ENCODE measurements around the gene BLOC1S1. TPM values are rescaled to one million over a fixed set of nuclear protein-coding genes. Genes with fewer than 3 reads are reported as not detected.

Gene BLOC1S1
- total and polyA plus RNA-seq, 7 donors, result 127 to 260 (median 185) TPM

GRCh38 chr12:55728186-55728938 lies 12.5 kb downstream of the BLOC1S1 start:
- no peaks in the 10 kb centered on the region for H3K9me3 ChIP-seq
- DNase-seq (peak; percentile 85 to 91), ATAC-seq (peak; percentile 22 to 51 (median 40))
- TF ChIP-seq CTCF (IDR thresholded peaks at IDR 0.05), result no peak
- H3K36me3 ChIP-seq (ENCODE audit: insufficient read depth in 1 of 2, low read depth in 1 of 2), result peaks cover 7 to 47% of the 10 kb centered on the region in 2 donors
- peaks cover 56% of the 10 kb centered on the region for H3K4me1 ChIP-seq
- H3K4me3 ChIP-seq, result peak overlapping the region; percentile 98
- intact Hi-C loops (cut with DNase I), result loop anchor here in 1 of 2 donors (2.0 kb wide), 1 partner anchor 24 kb away; no protein-coding TSS in a partner anchor
- 0% methylated on average over 40 to 61 of the region's 61 CpGs for WGBS, 3 donors
- peak overlapping the region; percentile 94 for H3K27ac ChIP-seq
- no peaks in the 10 kb centered on the region for H3K27me3 ChIP-seq (ENCODE audit: insufficient read depth in 3 of 3, low read length in 2 of 3)

GRCh38 chr12:55728939-55729818 lies 13.3 kb downstream of the BLOC1S1 start, which contains the start of gene CD63:
CD63 (minus strand) TSS chr12:55729009; CDS start chr12:55728341, 668 bp downstream.
- WGBS, 3 donors, result 0 to 1% (median 0%) methylated on average over 34 to 61 of the region's 61 CpGs
- Histone ChIP-seq H3K4me3 (peak within 1 kb of the TSS; percentile 98), H3K27ac (peak within 1 kb of the TSS; percentile 94), H3K4me1 (peaks cover 47% of the 10 kb centered on the region), H3K27me3 (ENCODE audit: insufficient read depth in 3 of 3, low read length in 2 of 3) (no peaks in the 10 kb centered on the region), H3K9me3 (no peaks in the 10 kb centered on the region), H3K36me3 (ENCODE audit: insufficient read depth in 1 of 2, low read depth in 1 of 2) (peaks cover 5 to 39% of the 10 kb centered on the region in 2 donors)
- TF ChIP-seq CTCF (IDR thresholded peaks at IDR 0.05), result no peak
- ATAC-seq, result peak; percentile 83 to 88 (median 86)
- intact Hi-C loops (cut with DNase I), result loop anchor here in 1 of 2 donors (2.0 kb wide), 1 partner anchor 24 kb away; no protein-coding TSS in a partner anchor
- DNase-seq, result peak; percentile 95 to 96

DNA sequence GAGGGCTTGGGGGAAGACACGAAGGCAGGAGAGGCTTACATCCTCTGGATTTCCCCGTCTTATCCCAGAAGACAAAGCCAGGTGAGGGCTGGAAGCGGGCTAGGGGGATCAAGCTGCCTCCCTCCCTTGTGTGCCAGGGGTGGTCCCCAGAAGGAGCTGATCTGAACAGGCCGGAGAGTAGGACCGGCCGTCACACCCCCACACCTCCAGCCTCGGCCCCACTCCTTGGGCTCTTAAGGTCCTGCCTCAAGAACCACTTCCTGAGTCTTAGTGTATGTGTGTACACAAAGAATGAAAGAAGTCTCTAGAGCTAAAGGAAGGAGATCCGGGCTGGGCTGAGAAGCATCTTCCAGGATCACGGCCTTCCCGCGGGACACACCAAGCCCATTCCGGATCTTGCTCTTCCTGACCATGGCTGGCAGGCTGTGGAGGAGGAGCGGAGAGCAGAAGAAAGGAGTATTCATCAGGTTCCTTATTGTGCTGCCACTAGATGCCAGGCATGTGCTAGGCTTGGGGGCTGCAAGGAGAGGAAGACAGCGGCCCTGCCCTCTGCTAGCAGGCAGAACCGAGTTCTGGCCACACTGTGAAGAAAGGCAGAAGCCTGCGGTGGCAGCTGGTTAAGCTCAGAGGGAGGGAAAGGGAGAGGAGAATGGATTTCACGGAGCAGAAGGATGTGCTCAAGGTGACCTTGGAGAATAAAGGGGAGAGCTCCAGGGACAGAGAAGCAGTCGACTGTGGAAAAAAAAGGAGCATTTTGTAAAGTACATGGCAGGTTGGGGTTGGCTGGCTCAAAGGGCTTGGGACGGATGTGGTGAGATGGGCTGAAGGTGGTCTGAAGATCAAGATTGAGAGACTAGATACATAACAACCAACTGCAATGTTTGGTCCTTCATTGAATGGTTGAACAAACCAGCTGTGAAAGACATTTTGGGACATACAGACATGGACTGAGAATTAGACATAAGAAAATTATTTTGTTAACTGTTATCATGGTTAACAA lies 14.3 kb downstream of the BLOC1S1 start:
- H3K27me3 ChIP-seq (ENCODE audit: insufficient read depth in 3 of 3, low read length in 2 of 3), result no peaks in the 10 kb centered on the region
- no peaks in the 10 kb centered on the region for H3K9me3 ChIP-seq
- peak overlapping the region; percentile 98 for H3K4me3 ChIP-seq
- peak overlapping the region; percentile 94 for H3K27ac ChIP-seq
- ATAC-seq, result peak in 2 of 4 donors; percentile 0 to 1
- H3K36me3 ChIP-seq (ENCODE audit: insufficient read depth in 1 of 2, low read depth in 1 of 2), result peaks cover 5 to 29% of the 10 kb centered on the region in 2 donors
- intact Hi-C loops (cut with DNase I), result loop anchor here in 1 of 2 donors (2.0 kb wide), 1 partner anchor 25 kb away; no protein-coding TSS in a partner anchor
- 12 to 20% (median 12%) methylated on average over 19 of the region's 19 CpGs for WGBS, 3 donors
- DNase-seq, result peak in 1 of 2 donors; percentile 68
- H3K4me1 ChIP-seq, result peaks cover 38% of the 10 kb centered on the region
- TF ChIP-seq CTCF (IDR thresholded peaks at IDR 0.05), result no peak

DNA sequence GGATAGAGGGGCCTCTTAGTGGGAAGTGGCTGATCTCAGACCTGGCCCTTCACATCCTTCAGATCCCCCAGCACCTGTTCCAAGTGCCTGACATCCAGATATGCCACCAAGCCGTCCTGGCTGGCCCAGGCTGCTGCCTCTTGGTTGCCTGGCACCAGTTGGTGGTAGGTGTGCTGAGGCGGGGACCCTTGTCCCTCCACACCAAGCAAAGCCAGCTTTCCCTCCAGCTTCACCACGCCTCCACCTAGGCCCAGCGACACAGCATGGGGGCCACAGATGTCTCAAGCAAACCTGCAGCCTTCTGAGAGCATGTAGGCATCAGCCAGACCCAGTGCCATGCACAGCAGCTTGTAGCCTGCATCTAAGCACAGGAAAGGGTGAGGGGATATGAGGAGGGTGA lies 16.4 kb downstream of the BLOC1S1 start:
- no peaks in the 10 kb centered on the region for H3K9me3 ChIP-seq
- H3K4me3 ChIP-seq, result no peak overlapping the region
- peaks cover 0 to 8% of the 10 kb centered on the region in 2 donors for H3K36me3 ChIP-seq (ENCODE audit: insufficient read depth in 1 of 2, low read depth in 1 of 2)
- no peaks in the 10 kb centered on the region for H3K27me3 ChIP-seq (ENCODE audit: insufficient read depth in 3 of 3, low read length in 2 of 3)
- no peak overlapping the region for H3K27ac ChIP-seq
- no peak for DNase-seq
- peaks cover 19% of the 10 kb centered on the region for H3K4me1 ChIP-seq
- intact Hi-C loops (cut with DNase I), result no loop called here
- ATAC-seq, result no peak
- WGBS, 3 donors, result 70 to 83% (median 75%) methylated on average over 4 of the region's 4 CpGs
- no peak for TF ChIP-seq CTCF (IDR thresholded peaks at IDR 0.05)

Measured in psoas muscle (tissue), 8 donors.